HUES64 (cell line): ENCODE results near the gene PNLIPRP3.

Source experiments
- H3K27ac ChIP-seq: 2 replicates; pipeline ENCODE4 v1.7.0; 2013; ENCODE audit warnings: low read depth, low read length, inconsistent platforms
- H3K27me3 ChIP-seq: 2 replicates; pipeline ENCODE4 v1.6.1; 2013; ENCODE audit warnings: mild to moderate bottlenecking, low read length; ENCODE audit not compliant: insufficient read depth
- H3K36me3 ChIP-seq: 2 replicates; pipeline ENCODE4 v1.6.1; 2013; ENCODE audit warnings: mild to moderate bottlenecking, low read length; ENCODE audit not compliant: insufficient read depth
- H3K4me1 ChIP-seq: 2 replicates; pipeline ENCODE4 v1.6.1; 2013; ENCODE audit warnings: mild to moderate bottlenecking, low read length, moderate library complexity; ENCODE audit not compliant: insufficient read depth
- H3K4me3 ChIP-seq: 2 replicates; pipeline ENCODE4 v1.5.1; 2013; ENCODE audit warnings: mild to moderate bottlenecking, low read length, moderate library complexity
- H3K9ac ChIP-seq: 2 replicates; pipeline ENCODE4 v1.6.1; 2013; ENCODE audit warnings: mild to moderate bottlenecking, low read depth, low read length
- H3K9me3 ChIP-seq: 2 replicates; pipeline ENCODE4 v1.6.1; 2013; ENCODE audit warnings: low read depth, low read length; ENCODE audit not compliant: insufficient read depth
- WGBS: fragments of 150-250, 120-280 bp; methylation state at CpG from one replicate; pipeline ENCODE4 v1.1.7; 2013; ENCODE audit warnings: missing lambda C conversion rate; 5-methylcytosine and 5-hydroxymethylcytosine counted together

The PNLIPRP3 gene

GRCh38 chr10:116451711-116452337, 24.2 kb downstream of the PNLIPRP3 start:
- H3K27ac ChIP-seq, result peak overlapping the region; percentile 79; the same call in 1 of the 2 replicates
- no peaks in the 10 kb centered on the region for H3K27me3 ChIP-seq
- H3K9me3 ChIP-seq, result peaks cover 2% of the 10 kb centered on the region; the same call in 1 of the 2 replicates
- H3K9ac ChIP-seq, result no peak overlapping the region
- 0% methylated on average over 1 of the region's 1 CpG for WGBS
- H3K4me3 ChIP-seq, result no peak overlapping the region
- no peaks in the 10 kb centered on the region for H3K4me1 ChIP-seq
- H3K36me3 ChIP-seq, result no peaks in the 10 kb centered on the region

- H3K4me1 ChIP-seq, result 0 out of 2 replicates have a peak, but pooled peaks cover under 1% of the 10 kb centered on the region
- no peaks in the 10 kb centered on the region for H3K36me3 ChIP-seq
- no peak overlapping the region for H3K9ac ChIP-seq
- peak overlapping the region; percentile 79; the same call in 1 of the 2 replicates for H3K27ac ChIP-seq
- H3K9me3 ChIP-seq, result peaks cover 2% of the 10 kb centered on the region; the same call in 1 of the 2 replicates
- H3K27me3 ChIP-seq, result no peaks in the 10 kb centered on the region
- no peak overlapping the region for H3K4me3 ChIP-seq
These were observed 24.7 kb downstream of the PNLIPRP3 start for GRCh38 chr10:116452338-116452720.

- H3K4me3 ChIP-seq, result no peak overlapping the region
- no peak overlapping the region for H3K9ac ChIP-seq
- H3K4me1 ChIP-seq, result peaks cover 9% of the 10 kb centered on the region; the same call in 1 of the 2 replicates
- no peaks in the 10 kb centered on the region for H3K36me3 ChIP-seq
- no peak overlapping the region for H3K27ac ChIP-seq
- no peaks in the 10 kb centered on the region for H3K9me3 ChIP-seq
- H3K27me3 ChIP-seq, result no peaks in the 10 kb centered on the region
These were observed 29.8 kb downstream of the PNLIPRP3 start for GRCh38 chr10:116457488-116457887.

GRCh38 chr10:116460219-116460618, 32.6 kb downstream of the PNLIPRP3 start:
- no peaks in the 10 kb centered on the region for H3K27me3 ChIP-seq
- H3K27ac ChIP-seq, result no peak overlapping the region
- H3K9me3 ChIP-seq, result no peaks in the 10 kb centered on the region
- WGBS, result 100% methylated on average over 2 of the region's 3 CpGs
- H3K36me3 ChIP-seq, result no peaks in the 10 kb centered on the region
- H3K4me3 ChIP-seq, result no peak overlapping the region
- peaks cover 9% of the 10 kb centered on the region; the same call in 1 of the 2 replicates for H3K4me1 ChIP-seq
- H3K9ac ChIP-seq, result no peak overlapping the region

- Histone ChIP-seq H3K4me3 (no peak overlapping the region), H3K36me3 (no peaks in the 10 kb centered on the region), H3K27ac (no peak overlapping the region), H3K4me1 (peaks cover 9% of the 10 kb centered on the region; the same call in 1 of the 2 replicates), H3K27me3 (no peaks in the 10 kb centered on the region), H3K9me3 (no peaks in the 10 kb centered on the region), H3K9ac (no peak overlapping the region)
- 45% methylated on average over 1 of the region's 1 CpG for WGBS
These were observed 34.0 kb downstream of the PNLIPRP3 start for GRCh38 chr10:116461680-116462079.

- 85% methylated on average over 2 of the region's 2 CpGs for WGBS
- Histone ChIP-seq H3K9me3 (no peaks in the 10 kb centered on the region), H3K36me3 (no peaks in the 10 kb centered on the region), H3K27ac (no peak overlapping the region), H3K4me1 (no peaks in the 10 kb centered on the region), H3K4me3 (no peak overlapping the region), H3K27me3 (no peaks in the 10 kb centered on the region), H3K9ac (no peak overlapping the region)
These were observed 36.6 kb downstream of the PNLIPRP3 start for GRCh38 chr10:116464257-116464656.

- Histone ChIP-seq H3K9me3 (no peaks in the 10 kb centered on the region), H3K4me3 (no peak overlapping the region), H3K9ac (no peak overlapping the region), H3K27ac (no peak overlapping the region), H3K36me3 (no peaks in the 10 kb centered on the region), H3K4me1 (no peaks in the 10 kb centered on the region), H3K27me3 (no peaks in the 10 kb centered on the region)
- WGBS, result 76% methylated on average over 3 of the region's 3 CpGs
These were observed 37.9 kb downstream of the PNLIPRP3 start for GRCh38 chr10:116465546-116465945.

- Histone ChIP-seq H3K36me3 (no peaks in the 10 kb centered on the region), H3K27ac (no peak overlapping the region), H3K4me1 (no peaks in the 10 kb centered on the region), H3K27me3 (no peaks in the 10 kb centered on the region), H3K9me3 (no peaks in the 10 kb centered on the region), H3K4me3 (no peak overlapping the region), H3K9ac (no peak overlapping the region)
- WGBS, result 93% methylated on average over 7 of the region's 7 CpGs
These were observed 39.2 kb downstream of the PNLIPRP3 start for GRCh38 chr10:116466715-116467422.

- no peaks in the 10 kb centered on the region for H3K36me3 ChIP-seq
These were observed 41.8 kb downstream of the PNLIPRP3 start for GRCh38 chr10:116469437-116469836.

GRCh38 chr10:116470071-116470470, 42.4 kb downstream of the PNLIPRP3 start:
- Histone ChIP-seq H3K4me3 (no peak overlapping the region), H3K27ac (no peak overlapping the region), H3K36me3 (no peaks in the 10 kb centered on the region), H3K9me3 (no peaks in the 10 kb centered on the region), H3K9ac (no peak overlapping the region), H3K27me3 (no peaks in the 10 kb centered on the region), H3K4me1 (no peaks in the 10 kb centered on the region; the same call in 1 of the 2 replicates)
- WGBS, result 92% methylated on average over 4 of the region's 4 CpGs

More at GRCh38 chr10:116469437-116469836, 41.8 kb downstream of the PNLIPRP3 start:
- Histone ChIP-seq H3K27me3 (no peaks in the 10 kb centered on the region), H3K9ac (no peak overlapping the region), H3K4me1 (no peaks in the 10 kb centered on the region; the same call in 1 of the 2 replicates), H3K27ac (no peak overlapping the region), H3K4me3 (no peak overlapping the region), H3K9me3 (no peaks in the 10 kb centered on the region)
- 87% methylated on average over 3 of the region's 3 CpGs for WGBS

- no peak overlapping the region for H3K27ac ChIP-seq
- H3K4me3 ChIP-seq, result no peak overlapping the region
- WGBS, result 82% methylated on average over 6 of the region's 6 CpGs
These were observed 43.2 kb downstream of the PNLIPRP3 start for GRCh38 chr10:116470768-116471415.

More at GRCh38 chr10:116470768-116471415, 43.2 kb downstream of the PNLIPRP3 start:
- H3K36me3 ChIP-seq, result no peaks in the 10 kb centered on the region
- H3K9me3 ChIP-seq, result no peaks in the 10 kb centered on the region
- no peaks in the 10 kb centered on the region; the same call in 1 of the 2 replicates for H3K4me1 ChIP-seq
- no peak overlapping the region for H3K9ac ChIP-seq
- no peaks in the 10 kb centered on the region for H3K27me3 ChIP-seq
